CD4-positive, alpha-beta T cell (primary cell): ENCODE measurements around the gene GPC6. TPM values are rescaled to one million over a fixed set of nuclear protein-coding genes. Genes with fewer than 3 reads are reported as not detected.

Experiments used
- ATAC-seq: fragments of 200-7000 bp; cut with Tn5 transposase; one replicate; pipeline ENCODE4 v1.10.0; 2022; ENCODE audit warnings: mild to moderate bottlenecking; ENCODE audit not compliant: poor library complexity
- CTCF ChIA-PET: fragments of 350-600 bp; sonication (Branson Sonifier 250); formaldehyde crosslinking; loops from one replicate; lab custom pipeline; 2021; ENCODE audit warnings: antibody characterized with exemption, inconsistent platforms; lab: Charles Lee
- POLR2A ChIA-PET: fragments of 350-600 bp; sonication (Branson Sonifier 250); formaldehyde crosslinking; loops from one replicate; lab custom pipeline; 2021; ENCODE audit warnings: antibody characterized with exemption, inconsistent platforms; lab: Charles Lee
- DNase-seq, 14 experiments: peaks; one replicate each; pipeline ENCODE4 v3.0.0-alpha.2; 2013 to 2020; ENCODE audit warnings: mixed read lengths in 2 of 14
- H3K27ac ChIP-seq, 2 donors: one replicate each; pipeline versions ENCODE4 v1.5.1 to v1.7.0; 2013; ENCODE audit warnings: low read length in 2 of 2, low read depth in 1 of 2, mild to moderate bottlenecking in 1 of 2
- H3K27me3 ChIP-seq, 2 experiments: 1 replicate in 1 of 2; 2 replicates in 1 of 2; pipeline versions ENCODE4 v1.6.1 to v1.7.0; 2013; ENCODE audit warnings: low read length in 2 of 2, control low read depth in 1 of 2, mild to moderate bottlenecking in 1 of 2, moderate library complexity in 1 of 2; ENCODE audit not compliant: insufficient read depth in 2 of 2, control insufficient read depth in 1 of 2
- H3K36me3 ChIP-seq: one replicate; pipeline ENCODE4 v1.6.1; 2013; ENCODE audit warnings: low read length, control low read depth; ENCODE audit not compliant: insufficient read depth
- H3K4me1 ChIP-seq: one replicate; pipeline ENCODE4 v1.6.1; 2013; ENCODE audit warnings: low read length, control low read depth; ENCODE audit not compliant: insufficient read depth
- H3K4me3 ChIP-seq: one replicate; pipeline ENCODE4 v1.5.1; 2013; ENCODE audit warnings: mild to moderate bottlenecking, low read length, moderate library complexity
- H3K9me3 ChIP-seq, 2 experiments: 1 replicate in 1 of 2; 2 replicates in 1 of 2; pipeline versions ENCODE4 v1.6.1 to v1.7.0; 2013; ENCODE audit warnings: low read length in 2 of 2, mild to moderate bottlenecking in 2 of 2, control low read depth in 1 of 2, moderate library complexity in 1 of 2; ENCODE audit not compliant: control insufficient read depth in 1 of 2, insufficient read depth in 1 of 2
- H3K27ac Mint-ChIP-seq: one replicate; pipeline ENCODE4 v1.8.0; 2020; ENCODE audit warnings: mixed read lengths
- H3K27me3 Mint-ChIP-seq: one replicate; pipeline ENCODE4 v1.8.0; 2021; ENCODE audit warnings: mixed read lengths
- H3K36me3 Mint-ChIP-seq: one replicate; pipeline ENCODE4 v1.8.0; 2021; ENCODE audit warnings: low read depth, mixed read lengths
- H3K4me1 Mint-ChIP-seq: one replicate; pipeline ENCODE4 v1.8.0; 2021; ENCODE audit warnings: low read depth, mixed read lengths
- H3K4me3 Mint-ChIP-seq: one replicate; pipeline ENCODE4 v1.8.0; 2020; ENCODE audit warnings: mild to moderate bottlenecking, mixed read lengths
- H3K9me3 Mint-ChIP-seq: one replicate; pipeline ENCODE4 v1.8.0; 2020; ENCODE audit warnings: mixed read lengths
- intact Hi-C, 2 experiments: fragments of 100-400 bp; cut with DNase I in 1 of 2; cut with micrococcal nuclease in 1 of 2; formaldehyde crosslinking; loops; one replicate each; pipeline versions ENCODE4 v1.15.1 to v1.9.0; 2023 to 2025; cut with DNase I, micrococcal nuclease
- total RNA-seq, 174 experiments: library from RNA in 2 of 174; stranded (reverse) in 2 of 174; gene quantifications; one replicate each; pipeline ENCODE4 v1.2.3 and lab custom pipeline; 2021 to 2026
- TF ChIP-seq, protein P1 (sequence below): fragments of 200-600 bp; IDR thresholded peaks from one replicate; pipeline ENCODE4 v1.8.0; 2022; ENCODE audit warnings: antibody characterized with exemption, mild to moderate bottlenecking

The GPC6 gene
- total RNA-seq, 2 experiments from 2014 or later, result not detected

DNA sequence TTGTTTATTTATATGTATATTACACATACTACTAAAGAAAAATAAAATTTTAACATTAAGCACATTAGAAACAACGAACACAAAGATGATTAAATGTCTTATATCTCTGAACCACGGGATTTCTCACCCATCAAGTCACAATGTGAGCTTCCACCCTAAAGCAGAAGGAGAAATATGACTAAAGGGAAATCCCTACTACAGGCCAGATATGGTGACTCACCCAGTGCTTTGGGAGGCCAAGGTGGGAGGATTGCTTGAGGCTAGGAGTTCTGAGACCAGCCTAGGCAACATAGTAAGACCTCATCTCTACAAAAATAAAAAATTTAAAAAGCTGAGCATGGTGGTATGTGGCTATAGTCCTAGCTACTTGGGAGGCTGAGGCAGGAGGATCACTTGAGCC is 1228.3 kb downstream of the GPC6 start:
- CTCF ChIA-PET, result no interaction called here
- intact Hi-C loops, result no loop called here
- Histone ChIP-seq H3K36me3 (no peaks in the 10 kb centered on the region), H3K4me1 (no peaks in the 10 kb centered on the region), H3K27me3 (no peaks in the 10 kb centered on the region), H3K4me3 (no peak overlapping the region), H3K9me3 (no peaks in the 10 kb centered on the region), H3K27ac (no peak overlapping the region)
- POLR2A ChIA-PET, result no interaction called here
- Mint-ChIP-seq H3K4me3 (no peak overlapping the region), H3K9me3 (no peaks in the 10 kb centered on the region), H3K27ac (no peak overlapping the region), H3K4me1 (no peaks in the 10 kb centered on the region), H3K36me3 (no peaks in the 10 kb centered on the region), H3K27me3 (no peaks in the 10 kb centered on the region)
- DNase-seq (no peak), ATAC-seq (no peak)
- TF ChIP-seq, protein P1, sequence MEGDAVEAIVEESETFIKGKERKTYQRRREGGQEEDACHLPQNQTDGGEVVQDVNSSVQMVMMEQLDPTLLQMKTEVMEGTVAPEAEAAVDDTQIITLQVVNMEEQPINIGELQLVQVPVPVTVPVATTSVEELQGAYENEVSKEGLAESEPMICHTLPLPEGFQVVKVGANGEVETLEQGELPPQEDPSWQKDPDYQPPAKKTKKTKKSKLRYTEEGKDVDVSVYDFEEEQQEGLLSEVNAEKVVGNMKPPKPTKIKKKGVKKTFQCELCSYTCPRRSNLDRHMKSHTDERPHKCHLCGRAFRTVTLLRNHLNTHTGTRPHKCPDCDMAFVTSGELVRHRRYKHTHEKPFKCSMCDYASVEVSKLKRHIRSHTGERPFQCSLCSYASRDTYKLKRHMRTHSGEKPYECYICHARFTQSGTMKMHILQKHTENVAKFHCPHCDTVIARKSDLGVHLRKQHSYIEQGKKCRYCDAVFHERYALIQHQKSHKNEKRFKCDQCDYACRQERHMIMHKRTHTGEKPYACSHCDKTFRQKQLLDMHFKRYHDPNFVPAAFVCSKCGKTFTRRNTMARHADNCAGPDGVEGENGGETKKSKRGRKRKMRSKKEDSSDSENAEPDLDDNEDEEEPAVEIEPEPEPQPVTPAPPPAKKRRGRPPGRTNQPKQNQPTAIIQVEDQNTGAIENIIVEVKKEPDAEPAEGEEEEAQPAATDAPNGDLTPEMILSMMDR, result no peak

GRCh38 chr13:94455414-94455813 is 1228.8 kb downstream of the GPC6 start:
- H3K27me3 Mint-ChIP-seq, result no peaks in the 10 kb centered on the region
- H3K4me1 Mint-ChIP-seq, result no peaks in the 10 kb centered on the region
- no peaks in the 10 kb centered on the region for H3K9me3 ChIP-seq
- H3K27ac Mint-ChIP-seq, result no peak overlapping the region
- ATAC-seq, result no peak
- no peaks in the 10 kb centered on the region for H3K4me1 ChIP-seq
- H3K36me3 Mint-ChIP-seq, result no peaks in the 10 kb centered on the region
- POLR2A ChIA-PET, result no interaction called here
- no peak overlapping the region for H3K27ac ChIP-seq
- no peak overlapping the region for H3K4me3 ChIP-seq
- no peaks in the 10 kb centered on the region for H3K9me3 Mint-ChIP-seq
- TF ChIP-seq, protein P1, result no peak
- intact Hi-C loops, result no loop called here
- no peaks in the 10 kb centered on the region for H3K36me3 ChIP-seq
- no peaks in the 10 kb centered on the region for H3K27me3 ChIP-seq
- H3K4me3 Mint-ChIP-seq, result no peak overlapping the region
- CTCF ChIA-PET, result no interaction called here
- DNase-seq, result no peak
